PC-9 (cell line): ENCODE results near the gene OR2AG1.

Experiments
- EZH2 ChIP-seq: fragments of 200-600 bp; sonication (generic); IDR thresholded peaks from 2 replicates; pipeline ENCODE4 v1.8.0; 2017; ENCODE audit warnings: antibody characterized with exemption, low read depth
- TF ChIP-seq, protein P1 (sequence below): fragments of 200-600 bp; sonication (generic); conservative IDR thresholded peaks from 2 replicates; pipeline ENCODE4 v1.6.1; 2017; ENCODE audit warnings: mixed run types, antibody characterized with exemption, mild to moderate bottlenecking, moderate library complexity

- TF ChIP-seq, protein P1, sequence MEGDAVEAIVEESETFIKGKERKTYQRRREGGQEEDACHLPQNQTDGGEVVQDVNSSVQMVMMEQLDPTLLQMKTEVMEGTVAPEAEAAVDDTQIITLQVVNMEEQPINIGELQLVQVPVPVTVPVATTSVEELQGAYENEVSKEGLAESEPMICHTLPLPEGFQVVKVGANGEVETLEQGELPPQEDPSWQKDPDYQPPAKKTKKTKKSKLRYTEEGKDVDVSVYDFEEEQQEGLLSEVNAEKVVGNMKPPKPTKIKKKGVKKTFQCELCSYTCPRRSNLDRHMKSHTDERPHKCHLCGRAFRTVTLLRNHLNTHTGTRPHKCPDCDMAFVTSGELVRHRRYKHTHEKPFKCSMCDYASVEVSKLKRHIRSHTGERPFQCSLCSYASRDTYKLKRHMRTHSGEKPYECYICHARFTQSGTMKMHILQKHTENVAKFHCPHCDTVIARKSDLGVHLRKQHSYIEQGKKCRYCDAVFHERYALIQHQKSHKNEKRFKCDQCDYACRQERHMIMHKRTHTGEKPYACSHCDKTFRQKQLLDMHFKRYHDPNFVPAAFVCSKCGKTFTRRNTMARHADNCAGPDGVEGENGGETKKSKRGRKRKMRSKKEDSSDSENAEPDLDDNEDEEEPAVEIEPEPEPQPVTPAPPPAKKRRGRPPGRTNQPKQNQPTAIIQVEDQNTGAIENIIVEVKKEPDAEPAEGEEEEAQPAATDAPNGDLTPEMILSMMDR = no peak
- no peak for TF ChIP-seq EZH2
Observed at GRCh38 chr11:6736495-6737121, 46.2 kb upstream of the OR2AG1 start.
